ENCODE measurements around the gene SYNDIG1L. TPM values are rescaled to one million over a fixed set of nuclear protein-coding genes. Genes with fewer than 3 reads are reported as not detected.

SYNDIG1L gene
- total and polyA plus RNA-seq, 2 donors (not counting 3 experiments of a cell fraction or from before 2014, with no cell fraction given): not detected

DNA sequence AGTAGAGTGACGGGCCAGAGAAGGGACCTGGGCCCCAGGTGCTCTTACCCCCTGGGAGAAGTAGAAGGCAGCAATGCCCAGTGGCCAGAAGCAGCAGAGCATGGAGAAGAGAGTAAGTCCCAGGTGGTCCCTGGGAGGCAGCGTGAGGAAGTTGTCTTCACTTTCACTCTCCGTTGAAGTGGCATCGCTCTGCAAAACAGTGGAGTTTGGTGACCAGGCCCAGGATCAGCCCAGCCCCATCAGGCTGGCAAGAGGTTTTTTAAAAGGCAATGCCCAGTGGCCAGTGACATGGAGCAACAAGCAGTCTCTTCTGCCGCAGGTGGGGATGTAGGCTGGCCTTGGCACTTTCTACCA lies 18.2 kb downstream of the SYNDIG1L start:
- Histone ChIP-seq H3K4me3 (replicated peaks in 1 of 3; ENCODE audit: insufficient read depth in 1 of 3, low read depth in 1 of 3, low read length in 3 of 3) (no peak overlapping the region), H3K27ac (ENCODE audit: insufficient read depth, low read depth, low read length) (no peak overlapping the region), H2AFZ (ENCODE audit: low read depth, low read length) (no peak overlapping the region), H4K20me1 (replicated peaks; ENCODE audit: control insufficient read depth, extremely low read depth, insufficient read depth, low read length) (no peaks in the 10 kb centered on the region), H3K36me3 (ENCODE audit: control insufficient read depth in 2 of 2, extremely low read depth in 1 of 2, insufficient read depth in 2 of 2, low read length in 2 of 2) (no peaks in the 10 kb centered on the region), H3K27me3 (ENCODE audit: control insufficient read depth in 2 of 2, insufficient read depth in 2 of 2, low read length in 2 of 2) (peaks cover 0 to 3% of the 10 kb centered on the region in 2 experiments), H3K9ac (replicated peaks; ENCODE audit: extremely low read depth, insufficient read depth, low read length) (no peak overlapping the region), H3K79me2 (ENCODE audit: control insufficient read depth, insufficient read depth, low read length) (no peaks in the 10 kb centered on the region), H3K9me3 (replicated peaks; ENCODE audit: control insufficient read depth, insufficient read depth, low read length) (no peaks in the 10 kb centered on the region), H3K9me1 (replicated peaks; ENCODE audit: control insufficient read depth, extremely low read depth, insufficient read depth, low read length) (no peaks in the 10 kb centered on the region), H3K4me1 (ENCODE audit: control insufficient read depth, extremely low read depth, insufficient read depth, low read length) (no peaks in the 10 kb centered on the region), H3K4me2 (ENCODE audit: insufficient read depth, low read length) (no peak overlapping the region)
- ChIA-PET POLR2A (no interaction called here), CTCF (no interaction called here)
- DNase-seq (ENCODE audit: low read depth, low spot score): no peak
- dilution Hi-C loops (cut with MboI; ENCODE audit: extremely low pct_ligation_motif_present, low sequenced_read_pairs) (no loop called here), intact Hi-C loops (cut with micrococcal nuclease) (no loop called here)
- no TSS peak for BruUV-seq (replicated peaks)
- FAIRE-seq: no peak
- TF ChIP-seq EZH2 (IDR thresholded peaks at IDR 0.05; ENCODE audit: borderline replicate concordance, low read depth, low read length, severe bottlenecking): no peak
- TF ChIP-seq, protein P1, sequence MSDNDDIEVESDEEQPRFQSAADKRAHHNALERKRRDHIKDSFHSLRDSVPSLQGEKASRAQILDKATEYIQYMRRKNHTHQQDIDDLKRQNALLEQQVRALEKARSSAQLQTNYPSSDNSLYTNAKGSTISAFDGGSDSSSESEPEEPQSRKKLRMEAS (IDR thresholded peaks at IDR 0.05; ENCODE audit: insufficient read depth, insufficient read length): no peak
- TF ChIP-seq FOS (IDR thresholded peaks at IDR 0.05; ENCODE audit: borderline replicate concordance, insufficient read depth, low read length): no peak
- no peak for TF ChIP-seq POLR2AphosphoS5 (IDR thresholded peaks at IDR 0.05; ENCODE audit: insufficient read depth, low read depth, low read length)
- no peak for TF ChIP-seq MYC (IDR thresholded peaks at IDR 0.05; ENCODE audit: low read depth, low read length)
- TF ChIP-seq JUN (IDR thresholded peaks at IDR 0.05; ENCODE audit: borderline replicate concordance, insufficient read depth, insufficient read length, low read depth): no peak
- no peak for TF ChIP-seq POLR2A (IDR thresholded peaks at IDR 0.05; ENCODE audit: low read depth, low read length)
- TF ChIP-seq GATA2 (IDR thresholded peaks at IDR 0.05; ENCODE audit: insufficient read depth, insufficient read length, low read depth, low read length): no peak
